H1 (cell line): Measurements from ENCODE around the gene CHCHD6. TPM values are rescaled to one million over a fixed set of nuclear protein-coding genes. Genes with fewer than 3 reads are reported as not detected.
A peak's percentile ranks its signal among the peaks of the same experiment; 100 is the strongest.

Source experiments
- CTCF ChIA-PET: fragments of 300-600 bp; sonication (Branson Sonifier 250); formaldehyde crosslinking; loops from one replicate; lab custom pipeline; 2021; ENCODE audit not compliant: partially characterized antibody; lab: Charles Lee
- POLR2A ChIA-PET: fragments of 300-600 bp; sonication (Branson Sonifier 250); formaldehyde crosslinking; loops from one replicate; lab custom pipeline; 2021; ENCODE audit warnings: inconsistent platforms; ENCODE audit not compliant: partially characterized antibody; lab: Charles Lee
- DNase-seq, 2 experiments: peaks; one replicate each; pipeline versions ENCODE4 v3.0.0 to v3.0.0-alpha.2; 2010 to 2022; ENCODE audit warnings: low spot score in 2 of 2, low read depth in 1 of 2, mixed read lengths in 1 of 2
- FAIRE-seq: peaks from 2 replicates; lab custom pipeline; 2011; peaks lifted over from hg19 to GRCh38; lab: Jason Lieb, UNC
- H2AFZ ChIP-seq: 2 replicates; pipeline ENCODE4 v1.8.1; 2012; ENCODE audit warnings: low read length, inconsistent platforms
- H2AK5ac ChIP-seq: 2 replicates; pipeline ENCODE4 v1.6.1; 2013; ENCODE audit warnings: low read depth, low read length
- H2BK120ac ChIP-seq: replicated peaks from 2 replicates; pipeline ENCODE3; 2013; ENCODE audit warnings: low read depth, low read length, inconsistent platforms
- H2BK12ac ChIP-seq: 2 replicates; pipeline ENCODE4 v1.6.1; 2013; ENCODE audit warnings: low read depth, low read length
- H2BK15ac ChIP-seq: 2 replicates; pipeline ENCODE4 v1.6.1; 2013; ENCODE audit warnings: low read length
- H2BK20ac ChIP-seq: 2 replicates; pipeline ENCODE4 v1.6.1; 2013; ENCODE audit warnings: low read length
- H2BK5ac ChIP-seq: 2 replicates; pipeline ENCODE4 v1.6.1; 2013; ENCODE audit warnings: low read depth, low read length
- H3K14ac ChIP-seq: 2 replicates; pipeline ENCODE4 v1.6.1; 2013; ENCODE audit warnings: inconsistent platforms; ENCODE audit not compliant: insufficient read length
- H3K18ac ChIP-seq: 2 replicates; pipeline ENCODE4 v1.6.1; 2013; ENCODE audit warnings: low read length; ENCODE audit errors: extremely low read depth
- H3K23ac ChIP-seq: 2 replicates; pipeline ENCODE4 v1.6.1; 2013; ENCODE audit warnings: inconsistent platforms; ENCODE audit not compliant: insufficient read length
- H3K23me2 ChIP-seq: 2 replicates; pipeline ENCODE4 v1.6.1; 2013; ENCODE audit warnings: low read depth, low read length
- H3K27ac ChIP-seq: 2 replicates; pipeline ENCODE4 v1.6.1; 2011; ENCODE audit warnings: low read depth, low read length, inconsistent platforms
- H3K27me3 ChIP-seq, 4 experiments: replicated peaks in 1 of 4; 1 replicate in 1 of 4; 2 replicates in 3 of 4; pipeline versions ENCODE4 v1.6.1 to v1.8.1; 2011 to 2013; ENCODE audit warnings: low read length in 3 of 4, mild to moderate bottlenecking in 3 of 4, inconsistent platforms in 2 of 4, mixed read lengths in 2 of 4, moderate library complexity in 1 of 4; ENCODE audit not compliant: control insufficient read depth in 3 of 4, insufficient read depth in 3 of 4; ENCODE audit errors: extremely low read depth in 1 of 4
- H3K36me3 ChIP-seq, 4 experiments: 2 replicates each; pipeline versions ENCODE4 v1.6.1 to v1.8.1; 2011 to 2013; ENCODE audit warnings: mild to moderate bottlenecking in 4 of 4, low read length in 3 of 4, moderate library complexity in 2 of 4, control low read depth in 1 of 4, inconsistent platforms in 1 of 4; ENCODE audit not compliant: insufficient read depth in 4 of 4, control insufficient read depth in 2 of 4
- H3K4ac ChIP-seq: replicated peaks from 2 replicates; pipeline ENCODE3; 2013; ENCODE audit warnings: low read length, low read depth, mixed read lengths, inconsistent platforms; ENCODE audit not compliant: insufficient read length
- H3K4me1 ChIP-seq, 4 experiments: replicated peaks in 1 of 4; 1 replicate in 1 of 4; 2 replicates in 3 of 4; pipeline versions ENCODE4 v1.6.1 to v1.8.1; 2011 to 2013; ENCODE audit warnings: low read length in 3 of 4, inconsistent platforms in 2 of 4, mixed read lengths in 1 of 4; ENCODE audit not compliant: insufficient read depth in 4 of 4, control insufficient read depth in 3 of 4
- H3K4me2 ChIP-seq, 2 experiments: 2 replicates each; pipeline versions ENCODE4 v1.6.1 to v1.8.1; 2011 to 2013; ENCODE audit warnings: low read depth in 2 of 2, low read length in 2 of 2, control low read depth in 1 of 2, inconsistent platforms in 1 of 2, mild to moderate bottlenecking in 1 of 2; ENCODE audit not compliant: insufficient read depth in 1 of 2
- H3K4me3 ChIP-seq, 4 experiments: fragments of 200-600, 300-600 bp in 1 of 4; sonication (generic), shearing (Covaris generic), sonication (Bioruptor Twin) in 1 of 4; 2 replicates each; pipeline versions ENCODE4 v1.5.1 to v1.8.1; 2011 to 2016; ENCODE audit warnings: low read length in 4 of 4, low read depth in 3 of 4, control low read depth in 2 of 4, inconsistent platforms in 2 of 4, mild to moderate bottlenecking in 2 of 4, mixed read lengths in 1 of 4, moderate library complexity in 1 of 4; ENCODE audit not compliant: insufficient read depth in 2 of 4; ENCODE audit errors: extremely low read depth in 1 of 4
- H3K56ac ChIP-seq: replicated peaks from 2 replicates; pipeline ENCODE3; 2013; ENCODE audit warnings: low read depth, mild to moderate bottlenecking, mixed read lengths, low read length, inconsistent platforms; ENCODE audit not compliant: insufficient read length
- H3K79me1 ChIP-seq: 2 replicates; pipeline ENCODE4 v1.6.1; 2013; ENCODE audit warnings: low read depth, low read length, control low read depth
- H3K79me2 ChIP-seq, 2 experiments: 2 replicates each; pipeline versions ENCODE4 v1.6.1 to v1.8.1; 2012 to 2013; ENCODE audit warnings: low read length in 2 of 2, mild to moderate bottlenecking in 2 of 2, inconsistent platforms in 1 of 2; ENCODE audit not compliant: insufficient read depth in 2 of 2, control insufficient read depth in 1 of 2
- H3K9ac ChIP-seq, 4 experiments: replicated peaks in 1 of 4; 1 replicate in 1 of 4; 2 replicates in 3 of 4; pipeline versions ENCODE4 v1.6.1 to v1.8.1; 2011 to 2013; ENCODE audit warnings: low read depth in 3 of 4, low read length in 3 of 4, control low read depth in 2 of 4, mild to moderate bottlenecking in 2 of 4, moderate library complexity in 2 of 4, inconsistent platforms in 1 of 4; ENCODE audit errors: extremely low read depth in 1 of 4
- H3K9me3 ChIP-seq, 2 experiments: 2 replicates each; pipeline versions ENCODE4 v1.6.1 to v1.8.1; 2012 to 2013; ENCODE audit warnings: mild to moderate bottlenecking in 2 of 2, moderate library complexity in 2 of 2, control low read depth in 1 of 2, inconsistent platforms in 1 of 2, low read depth in 1 of 2, low read length in 1 of 2, mixed read lengths in 1 of 2; ENCODE audit not compliant: insufficient read depth in 2 of 2
- H4K20me1 ChIP-seq, 2 experiments: replicated peaks in 1 of 2; 2 replicates each; pipeline versions ENCODE3 to v1.8.1; 2011 to 2013; ENCODE audit warnings: inconsistent platforms in 2 of 2, low read length in 2 of 2, mild to moderate bottlenecking in 1 of 2; ENCODE audit not compliant: insufficient read depth in 2 of 2, control insufficient read depth in 1 of 2
- H4K5ac ChIP-seq: 2 replicates; pipeline ENCODE4 v1.6.1; 2013; ENCODE audit warnings: low read length, low read depth, mixed read lengths, inconsistent platforms; ENCODE audit not compliant: insufficient read length
- H4K8ac ChIP-seq: 2 replicates; pipeline ENCODE4 v1.8.0; 2013; ENCODE audit warnings: mild to moderate bottlenecking, moderate library complexity, low read length, inconsistent platforms; ENCODE audit not compliant: insufficient read depth; ENCODE audit errors: extremely low read depth
- H4K91ac ChIP-seq: replicated peaks from 2 replicates; pipeline ENCODE3; 2013; ENCODE audit warnings: low read length, mixed read lengths, inconsistent platforms; ENCODE audit not compliant: insufficient read length
- CEBPB ChIP-seq: IDR thresholded peaks from 2 replicates; pipeline ENCODE4 v1.6.1; 2012; ENCODE audit warnings: low read depth, low read length
- EP300 ChIP-seq, 2 experiments: IDR thresholded peaks; 1 replicate in 1 of 2; 2 replicates in 1 of 2; pipeline ENCODE4 v1.6.1; 2011 to 2012; ENCODE audit warnings: low read depth in 2 of 2, low read length in 2 of 2, mild to moderate bottlenecking in 2 of 2, borderline replicate concordance in 1 of 2, inconsistent platforms in 1 of 2, moderate library complexity in 1 of 2
- EZH2 ChIP-seq: fragments of 200-600 bp; sonication (generic); IDR thresholded peaks from 2 replicates; pipeline ENCODE4 v1.7.1; 2012; ENCODE audit warnings: low read depth, mild to moderate bottlenecking, moderate library complexity, low read length, inconsistent platforms; ENCODE audit not compliant: severe bottlenecking
- GTF2F1 ChIP-seq: IDR thresholded peaks from 2 replicates; pipeline ENCODE4 v1.6.1; 2012; ENCODE audit warnings: low read depth, low read length, improper control_type of control experiment, borderline replicate concordance
- HDAC6 ChIP-seq: IDR thresholded peaks from one replicate; pipeline ENCODE4 v1.7.1; 2012; ENCODE audit warnings: low read depth, mild to moderate bottlenecking, inconsistent platforms, low read length, moderate library complexity
- JUN ChIP-seq: IDR thresholded peaks from 2 replicates; pipeline ENCODE4 v1.6.1; 2011; ENCODE audit warnings: low read depth, mild to moderate bottlenecking, improper control_type of control experiment, low read length
- TBP ChIP-seq: IDR thresholded peaks from 2 replicates; pipeline ENCODE4 v1.6.1; 2011; ENCODE audit warnings: low read depth, low read length, improper control_type of control experiment
- WGBS, 2 experiments: shearing (Covaris generic) in 1 of 2; methylation state at CpG; one replicate each; pipeline versions ENCODE4 v1.1.6 to v1.1.7; 2013 to 2015; ENCODE audit warnings: low lambda C conversion rate in 2 of 2, mixed read lengths in 2 of 2, inconsistent platforms in 1 of 2, low coverage in 1 of 2, missing lambda C conversion rate in 1 of 2; ENCODE audit not compliant: insufficient replicate concordance in 2 of 2, insufficient coverage in 1 of 2, insufficient read length in 1 of 2; ENCODE audit errors: extremely low coverage in 1 of 2, missing lambda C conversion rate in 1 of 2; 5-methylcytosine and 5-hydroxymethylcytosine counted together
- polyA plus RNA-seq, 7 experiments: library from polyadenylated mRNA; depleted of rRNA in 3 of 7; stranded (reverse) in 5 of 7; unstranded in 2 of 7; fragments of >200 nt in 5 of 7; fragments of 200-250 nt in 2 of 7; gene quantifications; 1 replicate in 5 of 7; 2 replicates in 1 of 7; 4 replicates in 1 of 7; pipeline versions ENCODE4 v1.2.1 to v1.2.3, GENCODE V29; 2011 to 2013; ENCODE audit warnings: missing spikeins in 2 of 7, mixed read lengths in 2 of 7
- total RNA-seq: library from RNA; stranded (reverse); fragmentation: NEBNext Ultra II Directional; extraction: Animal tissue kit (Norgen Biotek cat#: 25700); gene quantifications from 2 replicates; pipeline ENCODE4 v1.2.1, GENCODE V29; 2021
- TF ChIP-seq, protein P1 (sequence below): IDR thresholded peaks from 2 replicates; pipeline ENCODE4 v1.6.1; 2012; ENCODE audit warnings: inconsistent platforms

The CHCHD6 gene
- total and polyA plus RNA-seq, 2 of the 8 experiments (the other 6 are each of a cell fraction or from before 2014, with no cell fraction given): 32.4 to 37.6 TPM

DNA sequence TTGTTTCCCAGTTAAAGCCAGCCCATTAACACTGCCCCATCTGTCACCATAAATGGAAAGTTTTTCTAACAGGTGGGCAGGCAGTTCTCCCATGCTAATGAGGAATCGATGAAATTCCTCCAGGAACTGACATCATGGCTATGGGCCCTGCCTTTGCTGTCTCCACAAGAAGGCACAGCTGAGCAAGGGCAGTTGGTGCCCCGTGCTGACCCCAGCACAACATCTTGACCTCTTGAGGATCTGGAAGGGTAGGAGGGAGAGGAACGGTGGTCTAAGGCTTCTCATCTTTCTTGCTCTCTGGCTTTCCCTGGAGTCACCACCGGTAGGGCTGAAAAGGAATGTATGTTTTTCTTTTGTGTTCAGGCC is 46.7 kb downstream of the CHCHD6 start:
- CTCF ChIA-PET: interaction anchor here (1.1 to 8.2 kb wide), 15 partner anchors 13 to 251 kb away, joined by 3 to 74 read pairs (median 8); partner anchors contain the start of gene PLXNA1
- Histone ChIP-seq H3K36me3 (no peaks in the 10 kb centered on the region), H3K27me3 (no peaks in the 10 kb centered on the region), H3K18ac (no peak overlapping the region), H4K8ac (no peak overlapping the region), H4K5ac (no peak overlapping the region), H3K23ac (no peak overlapping the region), H2AK5ac (0 out of 2 replicates have a peak overlapping the region, but pooled peaks have one; percentile 68), H2BK12ac (peak overlapping the region; percentile 90), H3K56ac (no peak overlapping the region), H2BK120ac (no peak overlapping the region), H3K23me2 (no peaks in the 10 kb centered on the region), H4K91ac (no peak overlapping the region), H2AFZ (no peak overlapping the region), H3K4me3 (no peak overlapping the region), H4K20me1 (peaks cover 0 to 3% of the 10 kb centered on the region in 2 experiments), H3K9ac (no peak overlapping the region), H3K79me2 (no peaks in the 10 kb centered on the region), H2BK5ac (peak overlapping the region; percentile 4), H3K27ac (no peak overlapping the region), H2BK15ac (no peak overlapping the region), H3K4ac (no peak overlapping the region), H3K4me2 (peak overlapping the region in 1 of 2 experiments; percentile 32; a peak in 2 of 4 replicates), H3K79me1 (no peaks in the 10 kb centered on the region; the same call in 1 of the 2 replicates), H3K9me3 (no peaks in the 10 kb centered on the region), H3K4me1 (peaks cover 14 to 19% (median 16%) of the 10 kb centered on the region in 4 experiments), H2BK20ac (no peak overlapping the region), H3K14ac (no peak overlapping the region)
- 87% methylated on average over 4 of the region's 4 CpGs; no CpG with 5 or more reads in 1 of the 2 experiments for WGBS, 2 experiments
- FAIRE-seq (no peak), DNase-seq (peak in 1 of 2 experiments; percentile 41)
- POLR2A ChIA-PET: interaction anchor here (0.8 to 1.5 kb wide), 2 partner anchors 13 to 66 kb away, joined by 3 read pairs; no protein-coding TSS in a partner anchor
- no peak for TF ChIP-seq JUN
- TF ChIP-seq EZH2: no peak
- no peak for TF ChIP-seq CEBPB
- TF ChIP-seq TBP: no peak
- TF ChIP-seq GTF2F1: no peak
- TF ChIP-seq EP300 (IDR thresholded peaks at IDR 0.05; ENCODE audit: borderline replicate concordance in 1 of 2, low read depth in 2 of 2, low read length in 2 of 2): no peak
- no peak for TF ChIP-seq HDAC6
- TF ChIP-seq, protein P1, sequence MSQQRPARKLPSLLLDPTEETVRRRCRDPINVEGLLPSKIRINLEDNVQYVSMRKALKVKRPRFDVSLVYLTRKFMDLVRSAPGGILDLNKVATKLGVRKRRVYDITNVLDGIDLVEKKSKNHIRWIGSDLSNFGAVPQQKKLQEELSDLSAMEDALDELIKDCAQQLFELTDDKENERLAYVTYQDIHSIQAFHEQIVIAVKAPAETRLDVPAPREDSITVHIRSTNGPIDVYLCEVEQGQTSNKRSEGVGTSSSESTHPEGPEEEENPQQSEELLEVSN: no peak
